ENCODE results near the gene CFAP53.
A peak's percentile ranks its signal among the peaks of the same experiment; 100 is the strongest.

The CFAP53 gene

GRCh38 chr18:50218432-50219197 lies 47.7 kb downstream of the CFAP53 start:
- in situ Hi-C loops (cut with HindIII; ENCODE audit: low pct_unique_long_range_greater_than_20kb, low sequenced_read_pairs), result no loop called here
- peak; percentile 10 to 64 for DNase-seq (ENCODE audit: low read depth in 1 of 2, low spot score in 1 of 2)
- TF ChIP-seq JUND (IDR thresholded peaks at IDR 0.05; ENCODE audit: low read depth), result no peak

GRCh38 chr18:50209311-50209710 lies 57.0 kb downstream of the CFAP53 start:
- no peak for DNase-seq (ENCODE audit: low read depth in 1 of 2, low spot score in 1 of 2)
- no peak for TF ChIP-seq JUND (IDR thresholded peaks at IDR 0.05; ENCODE audit: low read depth)
- in situ Hi-C loops (cut with HindIII; ENCODE audit: low pct_unique_long_range_greater_than_20kb, low sequenced_read_pairs), result no loop called here

GRCh38 chr18:50207722-50208121 lies 58.6 kb downstream of the CFAP53 start:
- no peak for DNase-seq (ENCODE audit: low read depth in 1 of 2, low spot score in 1 of 2)
- TF ChIP-seq JUND (IDR thresholded peaks at IDR 0.05; ENCODE audit: low read depth), result no peak
- in situ Hi-C loops (cut with HindIII; ENCODE audit: low pct_unique_long_range_greater_than_20kb, low sequenced_read_pairs), result no loop called here

DNA sequence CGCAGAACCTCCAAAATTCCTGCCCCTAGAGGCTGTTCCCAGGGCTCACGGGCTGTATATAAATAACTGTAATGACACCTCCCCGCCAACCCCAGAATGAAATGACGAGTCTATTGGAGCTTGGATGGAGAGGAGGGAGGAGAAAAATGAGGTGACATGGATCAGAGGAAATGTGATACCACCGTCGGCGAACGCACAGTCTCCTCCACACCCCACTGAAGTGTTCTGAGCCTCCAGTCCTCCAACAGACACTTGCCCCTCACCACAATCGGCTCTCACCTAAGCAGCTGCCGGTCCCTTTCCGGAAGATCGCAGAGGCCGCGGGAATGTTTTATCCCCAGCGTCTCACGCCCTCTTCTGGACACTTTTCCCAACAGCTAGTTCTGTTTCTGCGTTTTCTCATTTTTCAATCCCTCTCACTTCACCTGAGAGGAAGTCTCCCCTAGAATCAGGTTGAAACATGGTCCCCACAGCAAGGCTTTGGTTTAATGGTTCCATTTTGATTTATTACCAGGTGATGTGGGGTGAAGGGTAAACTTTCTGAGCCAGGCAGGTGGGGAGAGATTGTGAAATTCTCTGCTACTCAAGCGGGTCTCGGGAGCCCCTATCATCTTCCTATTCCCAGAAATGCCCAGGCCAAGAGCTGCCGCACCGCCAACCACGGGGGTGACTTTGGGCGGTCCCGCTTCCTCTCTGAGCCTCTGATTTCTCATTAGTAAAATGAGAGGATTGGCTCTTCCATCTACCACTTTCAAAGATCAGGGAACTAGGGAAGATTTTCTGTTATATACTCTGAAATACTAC lies 62.3 kb downstream of the CFAP53 start:
- no peak for TF ChIP-seq JUND (IDR thresholded peaks at IDR 0.05; ENCODE audit: low read depth)
- in situ Hi-C loops (cut with HindIII; ENCODE audit: low pct_unique_long_range_greater_than_20kb, low sequenced_read_pairs), result no loop called here
- DNase-seq (ENCODE audit: low read depth in 1 of 2, low spot score in 1 of 2), result peak; percentile 35 to 70

DNA sequence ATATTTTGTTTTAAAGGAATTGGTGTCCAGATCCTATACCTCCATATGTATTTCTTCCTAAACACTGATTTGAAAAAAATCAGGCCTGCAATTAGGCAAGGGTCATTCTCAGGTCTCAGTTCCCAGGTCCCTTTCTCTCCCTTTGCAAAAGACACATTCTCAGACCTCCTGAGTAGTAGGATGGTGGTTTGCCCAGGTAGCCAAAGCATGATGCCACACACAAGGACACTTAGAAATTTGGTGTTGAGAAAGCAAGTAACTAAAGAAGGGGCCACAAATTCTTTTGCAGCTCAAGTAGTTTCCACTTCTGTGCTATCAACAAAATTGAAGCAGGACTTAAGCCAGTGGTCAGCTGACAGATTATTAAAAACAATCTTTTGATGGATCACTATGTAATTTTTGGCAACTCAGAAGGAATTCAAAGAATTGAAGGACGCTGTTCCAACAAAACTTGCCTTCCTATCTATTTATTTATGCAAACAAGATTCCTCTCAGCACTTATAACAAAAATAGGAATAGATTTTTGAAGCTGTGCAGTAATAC lies 64.7 kb downstream of the CFAP53 start:
- DNase-seq (ENCODE audit: low read depth in 1 of 2, low spot score in 1 of 2), result no peak
- no peak for TF ChIP-seq JUND (IDR thresholded peaks at IDR 0.05; ENCODE audit: low read depth)
- in situ Hi-C loops (cut with HindIII; ENCODE audit: low pct_unique_long_range_greater_than_20kb, low sequenced_read_pairs), result no loop called here

DNA sequence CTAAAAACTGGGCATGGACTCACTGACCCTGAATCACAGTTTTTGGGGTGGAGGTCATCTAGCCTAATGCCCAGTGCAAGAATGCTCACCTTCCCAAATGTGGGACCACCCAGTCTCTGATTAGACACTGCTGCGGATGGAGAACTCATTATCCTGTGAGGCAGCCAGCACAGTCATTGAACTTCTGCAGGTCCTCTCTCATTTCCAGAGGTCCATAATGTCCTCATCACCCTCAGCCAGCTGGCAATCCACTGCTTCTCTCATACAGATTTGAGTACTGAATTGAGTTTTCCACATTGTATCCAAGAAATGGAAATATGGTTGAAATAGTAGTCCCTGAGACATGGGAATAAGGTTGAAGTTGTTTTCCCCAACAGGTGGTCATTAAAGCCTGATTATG lies 66.4 kb downstream of the CFAP53 start:
- in situ Hi-C loops (cut with HindIII; ENCODE audit: low pct_unique_long_range_greater_than_20kb, low sequenced_read_pairs), result no loop called here

GRCh38 chr18:50199346-50199855 lies 66.9 kb downstream of the CFAP53 start:
- in situ Hi-C loops (cut with HindIII; ENCODE audit: low pct_unique_long_range_greater_than_20kb, low sequenced_read_pairs), result no loop called here
- TF ChIP-seq JUND (IDR thresholded peaks at IDR 0.05; ENCODE audit: low read depth), result no peak

More for the DNA sequence above, 66.4 kb downstream of the CFAP53 start:
- DNase-seq (ENCODE audit: low read depth in 1 of 2, low spot score in 1 of 2), result no peak
- no peak for TF ChIP-seq JUND (IDR thresholded peaks at IDR 0.05; ENCODE audit: low read depth)

GRCh38 chr18:50196261-50196660 lies 70.0 kb downstream of the CFAP53 start:
- no peak for TF ChIP-seq JUND (IDR thresholded peaks at IDR 0.05; ENCODE audit: low read depth)
- in situ Hi-C loops (cut with HindIII; ENCODE audit: low pct_unique_long_range_greater_than_20kb, low sequenced_read_pairs), result no loop called here
- no peak for DNase-seq (ENCODE audit: low read depth in 1 of 2, low spot score in 1 of 2)

More at GRCh38 chr18:50199346-50199855, 66.9 kb downstream of the CFAP53 start:
- no peak for DNase-seq (ENCODE audit: low read depth in 1 of 2, low spot score in 1 of 2)

DNA sequence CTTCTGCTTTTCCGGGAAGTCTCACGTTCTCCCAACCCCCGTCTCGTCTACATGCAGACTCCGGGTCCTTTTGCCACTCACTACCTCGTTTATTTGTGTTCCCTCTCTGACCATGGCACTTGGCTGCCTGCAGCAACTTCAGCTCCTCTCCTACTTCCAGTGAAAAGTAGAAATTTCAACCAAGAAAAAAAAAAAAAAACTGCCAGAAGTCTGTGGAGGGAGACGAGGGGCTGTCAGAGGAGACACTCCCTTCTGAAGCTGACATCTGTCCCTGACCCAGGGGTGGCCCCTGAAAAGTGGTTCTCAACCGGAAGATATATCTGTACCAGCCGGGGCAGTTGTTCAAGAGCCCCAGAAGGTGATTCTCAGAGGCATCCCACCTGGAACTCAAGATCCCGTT lies 70.6 kb downstream of the CFAP53 start:
- in situ Hi-C loops (cut with HindIII; ENCODE audit: low pct_unique_long_range_greater_than_20kb, low sequenced_read_pairs), result no loop called here
- TF ChIP-seq JUND (IDR thresholded peaks at IDR 0.05; ENCODE audit: low read depth), result no peak
- no peak for DNase-seq (ENCODE audit: low read depth in 1 of 2, low spot score in 1 of 2)

DNA sequence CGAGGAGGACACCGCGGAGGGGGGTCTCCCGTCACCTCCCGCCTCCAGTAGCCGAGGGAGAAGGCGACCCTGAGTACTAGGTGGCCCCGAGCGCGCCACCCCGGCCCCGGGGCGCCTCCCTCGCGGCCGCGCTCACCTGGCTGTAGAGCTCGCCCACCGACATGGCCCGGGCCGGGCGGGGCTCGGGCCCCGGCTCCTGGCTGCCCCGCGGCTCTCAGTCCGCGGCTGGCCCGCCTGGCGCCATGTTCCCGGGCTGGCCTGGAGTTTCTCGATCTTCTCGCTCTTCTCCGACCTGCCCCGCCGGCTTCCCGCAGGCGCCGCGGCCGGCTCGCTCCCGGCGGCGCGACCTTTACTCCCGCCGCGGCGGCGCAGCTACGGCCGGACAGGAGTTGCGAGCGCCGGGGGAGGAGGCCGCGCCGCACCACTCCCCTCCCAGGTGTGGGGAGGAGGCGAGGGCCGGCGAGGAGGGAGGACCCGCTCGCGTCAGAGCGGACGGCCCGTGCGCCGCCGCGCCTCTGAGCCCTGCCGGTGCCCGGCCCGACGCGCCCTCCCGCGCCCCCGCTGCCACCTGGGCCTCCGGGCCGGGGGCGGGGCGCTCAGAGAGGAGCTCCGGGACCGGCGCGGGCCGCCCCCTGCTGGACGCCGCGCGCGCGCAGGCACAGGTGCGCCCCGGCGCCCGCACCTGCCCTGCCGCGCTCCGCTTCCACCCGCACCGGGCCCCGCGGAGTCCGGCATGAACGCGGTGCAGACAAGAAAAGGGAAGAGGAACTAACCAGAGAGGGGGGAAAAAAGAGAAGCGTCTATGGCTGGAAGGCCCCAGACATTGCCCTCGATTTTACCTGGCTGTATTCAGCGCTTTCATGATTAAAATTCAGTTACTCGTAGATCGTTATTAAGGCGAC lies 71.4 kb downstream of the CFAP53 start, which contains the start of gene MYO5B:
Gene MYO5B (minus strand): TSS at position 517 of the 902 bp plus-strand sequence. CDS start 354 bp downstream, at position 163.
- peak; percentile 85 to 92 for DNase-seq (ENCODE audit: low read depth in 1 of 2, low spot score in 1 of 2)
- TF ChIP-seq JUND (IDR thresholded peaks at IDR 0.05; ENCODE audit: low read depth), result no peak
- in situ Hi-C loops (cut with HindIII; ENCODE audit: low pct_unique_long_range_greater_than_20kb, low sequenced_read_pairs), result no loop called here

DNA sequence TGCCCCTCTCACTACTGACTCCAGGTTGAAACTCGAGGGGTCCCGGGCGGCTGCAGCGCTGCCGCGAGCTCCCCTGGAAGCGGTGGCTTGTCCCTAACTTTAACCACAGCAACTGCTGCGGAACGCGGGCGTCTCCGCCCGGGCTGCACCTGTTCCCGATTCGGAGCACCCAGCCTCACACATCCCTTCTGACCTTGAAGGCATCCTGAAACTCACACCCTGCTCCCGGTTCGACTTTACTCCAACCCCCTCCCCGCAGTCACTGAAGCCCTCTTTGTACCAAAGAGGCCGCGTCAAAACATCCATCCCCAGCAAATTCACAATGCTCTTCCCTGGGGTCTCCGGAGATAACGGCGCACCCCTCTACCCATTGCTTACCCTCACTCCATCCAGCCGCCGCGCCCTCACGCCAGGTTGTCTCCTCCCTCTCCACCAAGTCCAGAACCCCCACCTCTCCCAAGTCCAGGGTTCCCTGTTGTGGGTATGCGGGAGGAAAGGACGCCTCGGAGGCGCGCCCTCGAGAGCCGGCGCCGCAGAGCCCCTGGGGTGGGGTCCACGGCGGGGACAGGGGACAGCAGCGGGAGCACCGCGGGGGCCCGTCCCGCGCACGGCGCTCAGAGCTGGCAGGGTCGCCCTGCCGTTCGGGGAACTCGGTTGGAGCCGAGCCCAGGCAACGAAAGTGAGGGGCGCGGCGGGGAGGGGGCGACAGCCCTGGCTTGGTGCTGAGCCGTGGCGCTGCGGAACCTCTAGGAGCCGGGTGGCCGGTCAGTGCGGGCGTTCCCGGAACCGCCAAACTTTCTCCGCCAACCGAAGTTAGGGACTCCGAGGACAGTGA lies 72.3 kb downstream of the CFAP53 start:
- no peak for TF ChIP-seq JUND (IDR thresholded peaks at IDR 0.05; ENCODE audit: low read depth)
- DNase-seq (ENCODE audit: low read depth in 1 of 2, low spot score in 1 of 2), result peak; percentile 11 to 23
- in situ Hi-C loops (cut with HindIII; ENCODE audit: low pct_unique_long_range_greater_than_20kb, low sequenced_read_pairs), result no loop called here

Data from T47D (cell line).